CD1c-positive myeloid dendritic cell (primary cell): ENCODE measurements around the gene GAK.

ENCODE experiments used
- DNase-seq: peaks from one replicate; pipeline ENCODE4 v3.0.0-alpha.2; 2016; ENCODE audit errors: extremely low spot score

Gene GAK

GRCh38 chr4:926538-926937 lies 5.6 kb downstream of the GAK start:
- DNase-seq, result no peak

GRCh38 chr4:925771-926500 lies 6.2 kb downstream of the GAK start:
- no peak for DNase-seq

- no peak for DNase-seq
These were observed 6.9 kb downstream of the GAK start for GRCh38 chr4:925171-925570.

GRCh38 chr4:924107-925096 lies 7.7 kb downstream of the GAK start:
- peak; percentile 41 for DNase-seq

- no peak for DNase-seq
These were observed 10.2 kb downstream of the GAK start for GRCh38 chr4:921830-922331.

- peak; percentile 35 for DNase-seq
These were observed 13.0 kb downstream of the GAK start for GRCh38 chr4:919004-919680.

GRCh38 chr4:918591-918990 lies 13.5 kb downstream of the GAK start:
- DNase-seq, result peak; percentile 24

- no peak for DNase-seq
These were observed 14.1 kb downstream of the GAK start for GRCh38 chr4:917992-918391.

- DNase-seq, result no peak
These were observed 14.7 kb downstream of the GAK start for GRCh38 chr4:917466-917865.

- peak; percentile 63 for DNase-seq
These were observed 16.5 kb downstream of the GAK start for GRCh38 chr4:915595-915994.

GRCh38 chr4:915041-915474 lies 17.1 kb downstream of the GAK start:
- DNase-seq, result peak; percentile 42

- DNase-seq, result no peak
These were observed 17.6 kb downstream of the GAK start for GRCh38 chr4:914531-914930.

GRCh38 chr4:913280-913618 lies 18.9 kb downstream of the GAK start:
- DNase-seq, result no peak

GRCh38 chr4:912548-913279 lies 19.4 kb downstream of the GAK start:
- no peak for DNase-seq

- no peak for DNase-seq
These were observed 20.1 kb downstream of the GAK start for GRCh38 chr4:911871-912490.

GRCh38 chr4:911221-911751 lies 20.8 kb downstream of the GAK start:
- no peak for DNase-seq

GRCh38 chr4:910366-911091 lies 21.6 kb downstream of the GAK start:
- no peak for DNase-seq

- DNase-seq, result no peak
These were observed 22.3 kb downstream of the GAK start for GRCh38 chr4:909821-910220.

GRCh38 chr4:909131-909571 lies 23.0 kb downstream of the GAK start:
- DNase-seq, result no peak
